Nephron (organoid): ENCODE data around the gene CNKSR3.

Experiments used
- H3K27ac Mint-ChIP-seq, 3 experiments: 2 replicates each; pipeline ENCODE4 v1.8.0; 2020; ENCODE audit warnings: mixed read lengths in 3 of 3, mild to moderate bottlenecking in 2 of 3, moderate library complexity in 1 of 3
- H3K27me3 Mint-ChIP-seq: 2 replicates; pipeline ENCODE4 v1.8.0; 2021; ENCODE audit warnings: low read depth, mild to moderate bottlenecking, moderate library complexity, mixed read lengths
- H3K36me3 Mint-ChIP-seq: 2 replicates; pipeline ENCODE4 v1.8.0; 2020; ENCODE audit warnings: low read depth, mixed read lengths
- H3K4me1 Mint-ChIP-seq: 2 replicates; pipeline ENCODE4 v1.8.0; 2020; ENCODE audit warnings: mixed read lengths
- H3K4me3 Mint-ChIP-seq, 3 experiments: 2 replicates each; pipeline ENCODE4 v1.8.0; 2020; ENCODE audit warnings: mild to moderate bottlenecking in 3 of 3, mixed read lengths in 3 of 3, moderate library complexity in 2 of 3
- H3K9me3 Mint-ChIP-seq: 2 replicates; pipeline ENCODE4 v1.8.0; 2020; ENCODE audit warnings: mixed read lengths
- CTCF ChIP-seq, 3 experiments: fragments of 200-600 bp; sonication (generic); IDR thresholded peaks; one replicate each; pipeline ENCODE4 v1.5.0; 2021; ENCODE audit warnings: antibody characterized with exemption in 3 of 3; ENCODE audit not compliant: unreplicated experiment in 3 of 3

CNKSR3 gene

GRCh38 chr6:154404791-154405400, 105.6 kb downstream of the CNKSR3 start:
- Mint-ChIP-seq H3K36me3 (peaks cover 64% of the 10 kb centered on the region), H3K4me1 (peaks cover 7% of the 10 kb centered on the region), H3K27me3 (peaks cover 5% of the 10 kb centered on the region), H3K27ac (peak overlapping the region in 2 of 3 experiments; percentile 23 to 38), H3K9me3 (no peaks in the 10 kb centered on the region), H3K4me3 (no peak overlapping the region)
- no peak for TF ChIP-seq CTCF (IDR thresholded peaks at IDR 0.05; ENCODE audit: unreplicated experiment in 3 of 3)

GRCh38 chr6:154403788-154404187, 106.7 kb downstream of the CNKSR3 start:
- peaks cover 5% of the 10 kb centered on the region for H3K27me3 Mint-ChIP-seq
- H3K4me1 Mint-ChIP-seq, result peaks cover 7% of the 10 kb centered on the region
- no peak for TF ChIP-seq CTCF (IDR thresholded peaks at IDR 0.05; ENCODE audit: unreplicated experiment in 3 of 3)
- H3K4me3 Mint-ChIP-seq, result no peak overlapping the region
- peak overlapping the region in 2 of 3 experiments; percentile 70 to 71 for H3K27ac Mint-ChIP-seq
- H3K9me3 Mint-ChIP-seq, result no peaks in the 10 kb centered on the region
- peaks cover 68% of the 10 kb centered on the region for H3K36me3 Mint-ChIP-seq

GRCh38 chr6:154402081-154402780, 108.3 kb downstream of the CNKSR3 start:
- peaks cover 5% of the 10 kb centered on the region for H3K27me3 Mint-ChIP-seq
- no peak overlapping the region for H3K4me3 Mint-ChIP-seq
- no peak overlapping the region for H3K27ac Mint-ChIP-seq
- H3K36me3 Mint-ChIP-seq, result peaks cover 73% of the 10 kb centered on the region
- TF ChIP-seq CTCF (IDR thresholded peaks at IDR 0.05; ENCODE audit: unreplicated experiment in 3 of 3), result no peak
- H3K9me3 Mint-ChIP-seq, result no peaks in the 10 kb centered on the region
- peaks cover 7% of the 10 kb centered on the region for H3K4me1 Mint-ChIP-seq

- Mint-ChIP-seq H3K36me3 (peaks cover 64% of the 10 kb centered on the region), H3K27me3 (peaks cover 5% of the 10 kb centered on the region), H3K9me3 (no peaks in the 10 kb centered on the region), H3K4me3 (no peak overlapping the region), H3K27ac (no peak overlapping the region), H3K4me1 (peaks cover 4% of the 10 kb centered on the region)
- TF ChIP-seq CTCF (IDR thresholded peaks at IDR 0.05; ENCODE audit: unreplicated experiment in 3 of 3), result no peak
Observed at GRCh38 chr6:154399097-154399496, 111.4 kb downstream of the CNKSR3 start.

- H3K36me3 Mint-ChIP-seq, result peaks cover 59% of the 10 kb centered on the region
- no peak overlapping the region for H3K27ac Mint-ChIP-seq
- H3K27me3 Mint-ChIP-seq, result peaks cover 5% of the 10 kb centered on the region
- H3K4me3 Mint-ChIP-seq, result no peak overlapping the region
- no peak for TF ChIP-seq CTCF (IDR thresholded peaks at IDR 0.05; ENCODE audit: unreplicated experiment in 3 of 3)
- H3K9me3 Mint-ChIP-seq, result no peaks in the 10 kb centered on the region
- peaks cover 4% of the 10 kb centered on the region for H3K4me1 Mint-ChIP-seq
Observed at GRCh38 chr6:154397491-154398195, 112.8 kb downstream of the CNKSR3 start.
